SU-DHL-6 (cell line): ENCODE data around the gene RNF123.

Experiments
- EZH2phosphoT487 ChIP-seq: fragments of 200-600 bp; sonication (generic), shearing (Covaris generic); conservative IDR thresholded peaks from 2 replicates; pipeline ENCODE4 v1.6.1; 2018; ENCODE audit warnings: mild to moderate bottlenecking, antibody characterized with exemption, low read length, moderate library complexity, mixed read lengths
- TF ChIP-seq, protein P1 (sequence below): fragments of 200-600 bp; sonication (generic); IDR thresholded peaks from one replicate; pipeline ENCODE4 v1.5.1; 2017; ENCODE audit warnings: antibody characterized with exemption, mild to moderate bottlenecking, low read length, moderate library complexity; ENCODE audit not compliant: insufficient read depth, poor library complexity, severe bottlenecking

DNA sequence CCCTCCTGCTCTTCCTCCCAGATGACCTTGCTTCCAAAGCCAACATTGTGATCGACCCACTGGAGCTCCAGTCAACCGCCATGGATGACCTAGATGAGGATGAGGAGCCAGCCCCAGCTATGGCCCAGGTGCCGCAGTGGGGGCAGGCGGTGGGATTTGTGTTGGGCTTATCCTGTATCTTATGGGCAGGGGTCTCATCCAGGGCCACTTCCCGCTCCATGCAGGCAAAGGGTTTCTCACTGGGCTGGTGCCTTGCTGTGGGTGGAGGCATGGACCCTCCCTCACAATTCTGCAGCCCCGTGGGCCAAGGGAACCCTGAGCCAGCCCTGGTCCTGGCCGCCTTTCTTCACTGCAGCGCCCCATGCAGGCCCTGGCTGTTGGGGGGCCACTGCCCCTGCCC, 15.3 kb downstream of the RNF123 start:
- TF ChIP-seq, protein P1, sequence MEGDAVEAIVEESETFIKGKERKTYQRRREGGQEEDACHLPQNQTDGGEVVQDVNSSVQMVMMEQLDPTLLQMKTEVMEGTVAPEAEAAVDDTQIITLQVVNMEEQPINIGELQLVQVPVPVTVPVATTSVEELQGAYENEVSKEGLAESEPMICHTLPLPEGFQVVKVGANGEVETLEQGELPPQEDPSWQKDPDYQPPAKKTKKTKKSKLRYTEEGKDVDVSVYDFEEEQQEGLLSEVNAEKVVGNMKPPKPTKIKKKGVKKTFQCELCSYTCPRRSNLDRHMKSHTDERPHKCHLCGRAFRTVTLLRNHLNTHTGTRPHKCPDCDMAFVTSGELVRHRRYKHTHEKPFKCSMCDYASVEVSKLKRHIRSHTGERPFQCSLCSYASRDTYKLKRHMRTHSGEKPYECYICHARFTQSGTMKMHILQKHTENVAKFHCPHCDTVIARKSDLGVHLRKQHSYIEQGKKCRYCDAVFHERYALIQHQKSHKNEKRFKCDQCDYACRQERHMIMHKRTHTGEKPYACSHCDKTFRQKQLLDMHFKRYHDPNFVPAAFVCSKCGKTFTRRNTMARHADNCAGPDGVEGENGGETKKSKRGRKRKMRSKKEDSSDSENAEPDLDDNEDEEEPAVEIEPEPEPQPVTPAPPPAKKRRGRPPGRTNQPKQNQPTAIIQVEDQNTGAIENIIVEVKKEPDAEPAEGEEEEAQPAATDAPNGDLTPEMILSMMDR: no peak
- TF ChIP-seq EZH2phosphoT487: no peak
